K562 (cell line): ENCODE results near the gene NUCB2. TPM values are rescaled to one million over a fixed set of nuclear protein-coding genes. Genes with fewer than 3 reads are reported as not detected.

Experiments used
- ADNP ChIP-seq: fragments of 200-800 bp; sonication (Bioruptor generic); IDR thresholded peaks from 2 replicates; pipeline ENCODE4 v1.6.1; 2016; ENCODE audit warnings: missing genetic modification characterization, missing compliant biosample characterization
- BRD4 ChIP-seq: fragments of 200-600 bp; sonication (generic); IDR thresholded peaks from 2 replicates; pipeline ENCODE4 v1.6.1; 2017; ENCODE audit warnings: inconsistent platforms
- CREB3 ChIP-seq: fragments of 450-650 bp; conservative IDR thresholded peaks from 2 replicates; pipeline ENCODE4 v1.6.1; 2016; ENCODE audit warnings: missing genetic modification characterization, low read depth, mild to moderate bottlenecking, missing compliant biosample characterization, moderate library complexity
- CXXC5 ChIP-seq: fragments of 250-450 bp; sonication (Bioruptor Pico); IDR thresholded peaks from 2 replicates; pipeline ENCODE4 v1.8.0; 2022; ENCODE audit warnings: inconsistent platforms, mild to moderate bottlenecking, moderate library complexity
- HOMEZ ChIP-seq: fragments of 250-450 bp; sonication (Bioruptor Pico); IDR thresholded peaks from 2 replicates; pipeline ENCODE4 v1.4.0; 2020; ENCODE audit warnings: mild to moderate bottlenecking, moderate library complexity
- NR2C2 ChIP-seq, 2 experiments: fragments of 200-800 bp in 1 of 2; sonication (Bioruptor generic) in 1 of 2; sonication (generic) in 1 of 2; formaldehyde crosslinking in 1 of 2; IDR thresholded peaks; 2 replicates each; pipeline versions ENCODE4 v1.6.1 to v1.8.0; 2016 to 2022; ENCODE audit warnings: mild to moderate bottlenecking in 1 of 2, missing compliant biosample characterization in 1 of 2, missing genetic modification characterization in 1 of 2, missing genetic modification reagents in 1 of 2
- PRDM10 ChIP-seq: fragments of 450-650 bp; IDR thresholded peaks from 2 replicates; pipeline ENCODE4 v1.6.1; 2018; ENCODE audit not compliant: partially characterized antibody
- RB1 ChIP-seq: fragments of 450-650 bp; IDR thresholded peaks from 2 replicates; pipeline ENCODE4 v1.6.1; 2017; ENCODE audit warnings: low read depth, mild to moderate bottlenecking
- RFX1 ChIP-seq: fragments of 450-650 bp; IDR thresholded peaks from 2 replicates; pipeline ENCODE4 v1.6.1; 2016; ENCODE audit warnings: mild to moderate bottlenecking, moderate library complexity
- RREB1 ChIP-seq: fragments of 250-450 bp; sonication (Bioruptor Pico); IDR thresholded peaks from 2 replicates; pipeline ENCODE4 v1.4.0; 2020
- TOE1 ChIP-seq, 2 experiments: fragments of 450-650 bp in 1 of 2; sonication (generic) in 1 of 2; formaldehyde crosslinking in 1 of 2; IDR thresholded peaks; 2 replicates each; pipeline versions ENCODE4 v1.7.1 to v1.8.0; 2016 to 2022; ENCODE audit warnings: borderline replicate concordance in 2 of 2, mild to moderate bottlenecking in 2 of 2, antibody characterized with exemption in 1 of 2, inconsistent platforms in 1 of 2, low read depth in 1 of 2, missing genetic modification reagents in 1 of 2, moderate library complexity in 1 of 2
- ZBTB1 ChIP-seq: sonication (generic); formaldehyde crosslinking; IDR thresholded peaks from 2 replicates; pipeline ENCODE4 v1.8.1; 2023; ENCODE audit warnings: missing genetic modification reagents, low read depth, mild to moderate bottlenecking, borderline replicate concordance
- ZNF232 ChIP-seq: sonication (generic); formaldehyde crosslinking; IDR thresholded peaks from 2 replicates; pipeline ENCODE4 v1.8.0; 2022; ENCODE audit warnings: mild to moderate bottlenecking, missing genetic modification reagents
- polyA plus RNA-seq, 8 experiments: library from polyadenylated mRNA; depleted of rRNA in 4 of 8; stranded (reverse) in 5 of 8; unstranded in 3 of 8; fragments of >200 nt; fragmentation: Nextera tagmentation in 2 of 8; fragmentation: Illumina TruSeq in 1 of 8; extraction: Ambion mirVana in 2 of 8; extraction: Trizol in 1 of 8; gene quantifications; 2 replicates each; pipeline versions ENCODE4 v1.2.1 to v1.2.3, GENCODE V29; 2011 to 2014; ENCODE audit warnings: inconsistent platforms in 1 of 8, missing spikeins in 1 of 8
- total RNA-seq, 7 experiments: library from RNA; depleted of rRNA in 6 of 7; stranded (reverse); fragments of >200 nt in 6 of 7; fragmentation: Illumina TruSeq in 2 of 7; extraction: Trizol in 2 of 7; gene quantifications; 2 replicates each; pipeline versions ENCODE4 v1.2.1 to v1.2.3, GENCODE V29; 2011 to 2021; ENCODE audit warnings: low replicate concordance in 1 of 7

The NUCB2 gene
- total and polyA plus RNA-seq, 9 of the 15 experiments (the other 6 are each of a cell fraction or from before 2014, with no cell fraction given) = 54.0 to 108 (median 84.6) TPM

GRCh38 chr11:17276236-17277023 is at the start of gene NUCB2 (continued):
- peak; percentile 88 for TF ChIP-seq ZBTB1
- 0 out of 2 replicates have a peak, but pooled peaks have one; percentile 57 for TF ChIP-seq TOE1 (IDR thresholded peaks at IDR 0.05; ENCODE audit: borderline replicate concordance)
- TF ChIP-seq TOE1 (CRISPR knock-in tag; IDR thresholded peaks at IDR 0.05; ENCODE audit: borderline replicate concordance, low read depth) = no peak
- no peak for TF ChIP-seq RREB1
- TF ChIP-seq CXXC5 (CRISPR knock-in tag) = peak; percentile 85
- peak; percentile 72; the same call in 1 of the 2 replicates for TF ChIP-seq BRD4
- no peak for TF ChIP-seq NR2C2 (CRISPR knock-in tag; IDR thresholded peaks at IDR 0.05)
- peak; percentile 39; the same call in 1 of the 2 replicates for TF ChIP-seq NR2C2 (tag; IDR thresholded peaks at IDR 0.05)
- no peak for TF ChIP-seq ZNF232 (CRISPR knock-in tag)
- TF ChIP-seq CREB3 = no peak
- TF ChIP-seq RFX1 = peak; percentile 98
- TF ChIP-seq ADNP (tag) = no peak
- TF ChIP-seq PRDM10 = peak; percentile 90
- 0 out of 2 replicates have a peak, but pooled peaks have one; percentile 78 for TF ChIP-seq HOMEZ (CRISPR knock-in tag)
- peak; percentile 74 for TF ChIP-seq RB1
